HFF-Myc (cell line): ENCODE data around the gene PCK2.

Experiments used
- DNase-seq: peaks from one replicate; pipeline ENCODE4 v3.0.0-alpha.2; 2011; ENCODE audit warnings: low read depth; ENCODE audit errors: extremely low read depth
- H3K4me3 ChIP-seq: replicated peaks from 2 replicates; pipeline ENCODE4 v1.5.1; 2011; ENCODE audit warnings: low read depth, mild to moderate bottlenecking, control low read depth, low read length
- TF ChIP-seq, protein P1 (sequence below): IDR thresholded peaks from 2 replicates; pipeline ENCODE4 v1.5.1; 2012; ENCODE audit warnings: mild to moderate bottlenecking, low read depth, low read length, control low read depth; ENCODE audit errors: missing control alignments

PCK2 gene

GRCh38 chr14:24114532-24115421 lies 20.7 kb downstream of the PCK2 start, which contains the start of the genes DCAF11 and NRL:
Gene DCAF11, plus strand, starts transcription at chr14:24114777. Its CDS starts 818 bp downstream, at chr14:24115595.
Gene NRL, minus strand, starts transcription at chr14:24114949. Its CDS starts 32,101 bp downstream, at chr14:24082848.
- DNase-seq, result peak; percentile 99
- TF ChIP-seq, protein P1, sequence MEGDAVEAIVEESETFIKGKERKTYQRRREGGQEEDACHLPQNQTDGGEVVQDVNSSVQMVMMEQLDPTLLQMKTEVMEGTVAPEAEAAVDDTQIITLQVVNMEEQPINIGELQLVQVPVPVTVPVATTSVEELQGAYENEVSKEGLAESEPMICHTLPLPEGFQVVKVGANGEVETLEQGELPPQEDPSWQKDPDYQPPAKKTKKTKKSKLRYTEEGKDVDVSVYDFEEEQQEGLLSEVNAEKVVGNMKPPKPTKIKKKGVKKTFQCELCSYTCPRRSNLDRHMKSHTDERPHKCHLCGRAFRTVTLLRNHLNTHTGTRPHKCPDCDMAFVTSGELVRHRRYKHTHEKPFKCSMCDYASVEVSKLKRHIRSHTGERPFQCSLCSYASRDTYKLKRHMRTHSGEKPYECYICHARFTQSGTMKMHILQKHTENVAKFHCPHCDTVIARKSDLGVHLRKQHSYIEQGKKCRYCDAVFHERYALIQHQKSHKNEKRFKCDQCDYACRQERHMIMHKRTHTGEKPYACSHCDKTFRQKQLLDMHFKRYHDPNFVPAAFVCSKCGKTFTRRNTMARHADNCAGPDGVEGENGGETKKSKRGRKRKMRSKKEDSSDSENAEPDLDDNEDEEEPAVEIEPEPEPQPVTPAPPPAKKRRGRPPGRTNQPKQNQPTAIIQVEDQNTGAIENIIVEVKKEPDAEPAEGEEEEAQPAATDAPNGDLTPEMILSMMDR, result no peak
- peak within 1 kb of the TSS; percentile 82 for H3K4me3 ChIP-seq

DNA sequence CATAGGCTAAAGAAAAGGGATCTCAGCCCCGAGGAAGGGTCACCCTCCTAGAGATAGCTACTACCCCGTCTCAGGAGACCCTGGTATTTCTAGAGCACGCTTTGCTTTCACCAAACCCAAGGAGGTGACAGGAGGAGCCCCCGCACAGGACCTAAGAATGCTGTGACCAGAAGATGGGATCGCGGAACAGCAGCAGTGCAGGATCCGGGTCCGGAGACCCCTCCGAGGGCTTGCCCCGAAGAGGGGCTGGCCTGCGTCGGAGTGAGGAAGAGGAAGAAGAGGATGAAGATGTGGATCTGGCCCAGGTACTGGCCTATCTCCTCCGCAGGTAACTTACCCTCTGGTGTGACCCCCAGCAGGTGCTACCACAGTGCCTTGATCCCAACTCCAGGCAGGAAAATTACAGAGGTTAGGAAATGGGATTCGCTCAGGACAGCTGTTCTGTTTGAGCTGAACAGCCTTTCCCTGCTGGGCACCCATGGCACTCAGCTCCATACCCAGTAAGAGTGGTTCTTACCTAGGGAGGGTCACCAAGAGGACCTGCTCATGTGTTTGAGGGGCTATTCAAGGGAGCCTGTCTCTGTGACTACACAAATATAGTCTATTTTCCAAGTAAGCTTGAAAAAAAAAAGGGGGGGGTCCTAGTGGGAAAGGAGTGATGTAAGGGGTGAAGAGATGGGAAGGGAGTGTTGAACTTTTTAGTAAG lies 21.5 kb downstream of the PCK2 start:
- DNase-seq, result no peak
- TF ChIP-seq, protein P1, result no peak
- H3K4me3 ChIP-seq, result peak overlapping the region; percentile 82

GRCh38 chr14:24116128-24116814 lies 22.2 kb downstream of the PCK2 start:
- peak overlapping the region; percentile 82 for H3K4me3 ChIP-seq

GRCh38 chr14:24117179-24117578 lies 23.1 kb downstream of the PCK2 start:
- no peak for DNase-seq
- no peak overlapping the region for H3K4me3 ChIP-seq
- TF ChIP-seq, protein P1, result no peak

More at GRCh38 chr14:24116128-24116814, 22.2 kb downstream of the PCK2 start:
- TF ChIP-seq, protein P1, result no peak
- DNase-seq, result no peak

GRCh38 chr14:24119691-24120090 lies 25.6 kb downstream of the PCK2 start:
- H3K4me3 ChIP-seq, result no peak overlapping the region
- TF ChIP-seq, protein P1, result no peak
- DNase-seq, result no peak

- DNase-seq, result no peak
- TF ChIP-seq, protein P1, result no peak
- H3K4me3 ChIP-seq, result no peak overlapping the region
Measured at GRCh38 chr14:24121210-24121609, 27.1 kb downstream of the PCK2 start.
